Limb (tissue), 2 donors: ENCODE results near the gene RANBP1.
"Not testable (repeated sequence)": the region's sequence is repeated elsewhere in the genome, so short reads cannot be mapped to it uniquely, and the experiment has no call there.

Experiments
- DNase-seq, 2 donors: peaks; one replicate each; pipeline ENCODE4 v3.0.0-alpha.2; 2016; ENCODE audit errors: extremely low spot score in 2 of 2

Gene RANBP1

DNA sequence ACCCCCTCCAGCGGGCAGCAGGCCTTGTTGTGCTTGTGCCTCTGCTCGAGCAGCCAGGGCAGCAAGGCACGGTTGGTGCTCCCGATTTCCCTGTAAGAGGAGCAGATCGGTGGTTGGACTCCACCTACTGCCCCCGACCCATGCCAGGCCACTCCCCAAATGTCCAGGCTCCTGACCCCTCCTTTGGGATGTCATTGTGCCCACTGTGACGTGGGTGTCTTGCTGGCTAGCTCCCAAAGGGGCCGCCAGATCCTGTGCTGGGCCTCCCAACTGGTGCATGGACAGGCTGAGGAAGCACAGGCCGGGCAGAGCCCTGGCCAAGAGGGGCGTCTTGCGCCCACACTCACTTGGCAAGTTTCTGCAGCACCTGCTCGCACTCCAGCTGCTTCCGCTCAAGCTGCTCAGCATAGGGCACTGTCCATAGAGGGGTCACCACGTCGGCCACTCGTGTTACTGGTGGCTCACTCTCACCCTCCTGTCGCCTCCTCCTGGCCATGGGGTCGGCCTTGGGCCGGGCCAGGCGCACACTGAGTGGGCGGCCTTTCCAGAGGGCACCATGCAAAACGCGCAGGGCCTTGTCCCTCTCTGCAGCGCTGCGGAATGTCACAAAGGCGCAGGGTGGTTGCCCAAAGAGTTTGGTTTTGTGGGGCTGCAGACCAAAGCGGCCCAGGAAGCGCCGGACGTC, at the start of gene RANBP1:
Gene RANBP1 (plus strand): TSS at position 414 of the 685 bp plus-strand sequence. CDS start 81 bp downstream, at position 495.
- DNase-seq, result no peak

DNA sequence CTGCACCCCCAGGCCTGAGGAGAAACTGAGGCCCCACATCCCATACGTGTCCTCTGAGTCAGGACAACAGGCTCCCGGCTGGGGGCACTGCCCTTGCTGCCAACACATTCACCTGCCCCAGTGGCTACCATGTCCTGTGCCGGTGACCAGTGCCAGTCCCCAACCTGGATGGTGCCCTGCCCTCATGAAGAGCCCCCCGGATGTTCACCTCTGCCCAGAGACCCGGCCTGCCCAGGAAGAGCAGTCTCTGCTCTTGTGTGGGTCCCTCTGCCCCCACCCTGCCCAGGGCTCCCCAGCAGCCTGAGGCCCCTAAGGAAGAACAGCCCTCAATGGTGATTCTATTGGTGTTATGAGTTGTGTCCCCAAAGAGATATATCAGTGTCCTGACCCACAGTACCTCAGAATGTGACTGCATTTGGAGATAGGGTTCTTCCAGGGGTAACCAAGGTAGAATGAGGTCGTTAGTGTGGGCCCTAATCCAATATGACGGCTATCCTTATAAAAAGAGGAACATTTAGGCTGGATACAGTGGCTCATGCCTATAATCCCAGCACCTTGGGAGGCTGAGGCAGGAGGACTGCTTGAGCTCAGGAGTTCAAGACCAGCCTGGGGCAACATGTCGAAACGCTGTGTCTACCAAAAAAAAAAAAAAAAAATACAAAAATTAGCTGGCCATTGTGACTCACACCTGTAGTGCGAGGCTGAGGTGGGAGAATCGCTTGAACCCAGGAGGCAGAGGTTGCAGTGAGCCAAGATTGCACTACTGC, 49.1 kb upstream of the RANBP1 start:
- no peak for DNase-seq

DNA sequence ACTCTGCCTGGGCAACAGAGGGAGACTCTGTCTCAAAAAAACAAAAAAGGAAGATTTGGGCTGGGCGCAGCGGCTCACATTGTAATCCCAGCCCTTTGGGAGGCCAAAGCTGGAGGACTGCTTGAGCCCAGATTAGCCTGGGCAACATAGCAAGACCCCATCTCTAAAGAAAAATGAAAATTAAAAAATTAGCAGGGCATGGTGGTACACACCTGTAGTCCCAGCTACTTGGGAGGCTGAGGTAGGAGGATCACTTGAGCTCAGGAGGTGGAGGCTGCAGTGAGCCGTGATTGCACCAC, 48.6 kb upstream of the RANBP1 start:
- not testable (repeated sequence) for DNase-seq

DNA sequence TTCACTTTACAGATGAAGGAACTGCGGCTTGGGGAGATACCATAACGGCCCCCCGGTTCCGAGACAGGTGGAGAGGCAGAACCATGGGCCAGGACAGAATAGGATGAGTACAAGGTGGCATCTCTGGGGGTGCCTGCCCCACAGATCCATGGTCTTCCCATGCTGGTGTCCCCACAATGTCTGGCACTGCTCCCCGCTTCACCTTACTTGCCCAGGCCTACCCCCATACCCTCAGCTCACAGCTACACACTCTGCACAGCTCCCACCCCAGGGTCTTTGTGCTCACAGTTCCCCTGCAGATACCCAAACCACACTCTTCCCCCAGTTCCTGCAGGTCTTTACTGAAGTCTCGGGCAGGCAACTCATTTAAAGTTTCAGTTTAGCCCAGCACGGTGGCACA, 47.3 kb upstream of the RANBP1 start:
- DNase-seq, result no peak

DNA sequence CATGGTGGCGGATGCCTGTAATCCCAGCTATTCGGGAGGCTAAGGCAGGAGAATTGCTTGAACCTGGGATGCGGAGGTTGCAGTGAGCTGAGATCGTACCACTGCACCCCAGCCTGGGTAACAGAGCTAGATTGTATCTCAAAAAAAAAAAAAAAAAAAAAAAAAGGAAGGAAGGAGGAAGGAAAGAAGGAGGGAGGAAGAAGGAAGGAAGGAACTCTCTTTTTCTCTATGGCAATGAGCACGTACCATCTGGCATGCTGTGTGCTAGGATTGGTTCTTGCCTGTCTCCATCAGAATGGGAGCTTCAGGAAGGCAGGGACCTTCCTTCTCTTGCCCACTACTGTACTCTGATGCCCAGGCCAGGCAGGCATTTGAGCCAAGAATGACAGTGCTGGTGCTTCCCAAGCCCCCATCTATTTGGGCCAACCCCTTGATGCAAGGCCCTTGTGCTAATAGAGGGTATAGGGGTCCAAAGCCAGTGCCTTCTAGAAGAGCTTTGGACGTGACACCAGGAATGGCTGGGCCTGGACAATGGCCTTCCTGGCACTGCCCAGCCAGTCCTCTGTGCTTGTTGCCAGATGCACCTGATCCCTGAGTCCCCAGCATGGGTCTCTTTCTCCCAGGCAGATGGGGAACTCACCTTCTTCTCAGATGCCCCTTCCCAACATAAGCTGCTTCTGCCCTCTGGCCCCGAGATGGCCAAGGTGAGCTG, 46.4 kb upstream of the RANBP1 start:
- no peak for DNase-seq

DNA sequence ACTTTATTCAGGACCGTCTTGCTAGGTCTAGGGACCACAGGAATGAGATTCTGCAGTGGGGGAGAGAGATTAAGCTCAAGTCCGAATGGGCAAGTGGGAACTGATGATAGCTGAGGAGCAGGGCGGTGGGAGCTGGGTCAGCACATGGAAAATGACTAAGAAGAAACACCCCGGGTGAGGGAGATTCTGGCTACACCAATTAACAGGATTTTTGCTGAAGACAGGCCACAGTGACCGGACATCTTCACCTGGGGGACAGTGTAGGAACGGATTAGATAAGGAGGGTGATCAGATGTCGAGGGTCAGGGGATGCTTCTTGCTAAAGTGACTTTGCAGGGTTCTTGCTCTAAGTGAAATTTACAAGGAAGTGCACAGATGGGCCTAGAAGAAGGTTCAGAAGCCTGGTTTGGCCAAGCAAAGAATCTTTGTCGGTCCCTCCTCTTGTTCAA, 44.4 kb upstream of the RANBP1 start:
- no peak for DNase-seq

DNA sequence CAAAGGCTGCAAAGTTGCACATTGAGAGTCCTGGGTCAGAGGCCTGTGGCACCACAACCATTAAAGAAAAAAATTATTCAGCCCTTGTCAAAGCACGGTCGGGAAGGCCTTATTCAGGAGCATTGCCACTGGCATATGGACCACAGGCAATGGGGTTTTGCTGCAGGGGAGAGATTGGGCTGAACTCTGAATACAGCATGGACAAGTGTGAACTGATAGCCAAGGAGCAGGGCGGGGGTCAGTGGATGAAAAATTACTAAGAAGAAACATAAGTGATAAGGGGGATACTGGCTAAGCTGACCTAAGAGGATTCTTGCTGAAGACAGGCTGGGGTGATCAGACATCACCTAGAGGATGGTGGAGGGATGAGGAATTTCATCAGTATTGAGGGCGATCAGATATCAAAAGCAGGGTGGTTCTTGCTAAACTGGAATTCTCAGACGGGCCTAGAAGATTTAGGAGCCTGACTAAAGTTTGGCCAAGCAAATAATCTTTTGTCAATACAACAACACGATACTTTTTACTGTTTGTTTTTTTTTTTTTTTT, 39.2 kb upstream of the RANBP1 start:
- no peak for DNase-seq

DNA sequence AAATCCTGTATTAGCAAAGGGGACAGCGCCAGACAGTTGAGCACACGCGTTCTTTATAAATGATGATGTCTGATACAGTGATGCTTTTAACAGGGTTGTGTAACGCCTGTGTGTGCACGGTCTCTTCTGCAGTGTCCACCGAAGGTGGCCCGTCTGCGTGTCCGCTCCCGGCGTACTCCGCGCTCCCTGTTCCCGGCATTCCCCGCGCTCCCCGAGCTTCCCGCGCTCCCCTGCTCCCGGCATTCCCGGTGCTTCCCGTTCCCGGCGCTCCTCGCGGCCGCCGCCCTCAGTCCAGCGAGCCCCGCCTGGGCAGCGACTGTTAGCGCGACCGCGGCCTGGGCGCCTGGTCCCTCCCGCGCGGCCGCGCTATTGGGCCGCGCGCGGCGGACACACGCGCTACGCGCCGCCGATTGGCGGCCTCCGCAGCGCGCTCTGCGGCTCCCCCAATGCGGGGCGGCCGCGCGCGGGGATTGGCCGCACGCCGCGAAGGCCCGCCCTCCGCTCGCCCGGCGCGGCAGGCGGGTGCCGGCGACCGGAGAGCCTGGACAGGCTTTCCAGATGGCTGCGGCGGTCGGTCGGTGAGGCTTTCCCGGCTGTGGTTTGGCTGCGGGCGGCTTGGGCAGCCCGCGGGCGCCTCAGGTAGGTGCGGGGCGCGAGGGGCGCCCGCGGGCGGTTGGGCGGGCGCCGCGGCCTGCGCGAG, 36.0 kb upstream of the RANBP1 start, which contains the start of gene DGCR8:
Gene DGCR8 (plus strand): TSS at position 497 of the 700 bp plus-strand sequence. CDS start 5,723 bp downstream, outside the sequence.
- peak; percentile 95 to 96 for DNase-seq

DNA sequence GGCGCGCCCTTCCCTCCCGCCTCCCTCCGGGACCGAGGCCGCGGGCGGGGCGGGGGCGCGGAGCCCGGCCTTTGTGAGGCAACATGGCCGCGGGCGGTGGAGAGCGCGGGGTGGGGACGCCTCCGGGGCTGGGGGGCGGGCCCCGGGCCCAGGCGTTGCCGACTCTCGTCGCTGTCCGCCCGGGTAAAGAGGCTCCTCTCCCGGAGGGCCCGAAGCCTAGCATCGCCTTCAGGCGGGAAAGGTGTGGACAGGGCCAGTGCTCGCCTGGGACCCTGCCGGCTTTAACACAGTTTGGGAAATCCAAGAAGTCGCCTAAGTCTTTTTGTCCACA, 35.5 kb upstream of the RANBP1 start:
- peak; percentile 40 to 83 for DNase-seq

DNA sequence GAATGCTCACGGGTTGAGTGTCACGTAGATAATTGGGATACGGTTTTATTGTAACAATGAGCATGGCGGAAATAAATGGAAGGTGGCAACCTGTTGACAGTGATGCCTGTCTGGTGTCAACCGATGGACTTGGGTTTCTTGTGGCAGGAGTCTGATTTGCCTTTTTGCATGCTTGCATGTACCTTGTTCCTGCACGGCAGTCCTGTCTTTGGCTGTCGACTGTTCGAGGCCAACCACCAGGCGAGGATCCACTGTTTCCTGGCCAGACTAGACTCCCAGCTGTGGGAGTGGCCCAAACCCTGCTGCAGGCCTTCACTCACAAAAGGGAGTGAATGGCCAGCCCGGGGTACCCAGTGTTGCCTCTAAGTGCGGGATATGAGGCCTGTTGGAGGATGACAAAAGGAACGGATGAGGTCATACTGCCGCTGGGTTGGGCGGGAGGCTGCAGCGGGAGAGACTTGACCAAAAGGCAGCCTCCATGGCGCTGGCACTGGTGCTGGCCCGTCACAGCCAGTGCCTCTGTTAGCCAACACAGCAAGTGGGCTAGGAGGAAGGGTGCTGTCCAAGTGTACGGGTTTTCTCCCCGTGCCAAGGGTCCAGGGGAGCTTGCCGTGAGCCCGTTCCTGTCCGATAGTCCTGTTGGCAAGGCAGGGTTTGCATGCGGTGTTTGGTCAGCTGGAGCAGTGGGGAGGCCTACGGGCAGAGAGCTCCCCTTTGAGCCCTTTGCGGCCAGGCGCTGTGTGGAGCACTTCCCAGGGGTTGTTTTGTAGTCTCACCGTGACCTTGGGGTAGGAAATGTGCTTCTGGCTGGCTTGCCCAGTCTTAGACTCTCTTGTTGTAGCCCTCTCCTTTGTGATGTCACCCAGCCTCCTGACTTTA, 34.9 kb upstream of the RANBP1 start:
- DNase-seq, result peak; percentile 10 to 61

DNA sequence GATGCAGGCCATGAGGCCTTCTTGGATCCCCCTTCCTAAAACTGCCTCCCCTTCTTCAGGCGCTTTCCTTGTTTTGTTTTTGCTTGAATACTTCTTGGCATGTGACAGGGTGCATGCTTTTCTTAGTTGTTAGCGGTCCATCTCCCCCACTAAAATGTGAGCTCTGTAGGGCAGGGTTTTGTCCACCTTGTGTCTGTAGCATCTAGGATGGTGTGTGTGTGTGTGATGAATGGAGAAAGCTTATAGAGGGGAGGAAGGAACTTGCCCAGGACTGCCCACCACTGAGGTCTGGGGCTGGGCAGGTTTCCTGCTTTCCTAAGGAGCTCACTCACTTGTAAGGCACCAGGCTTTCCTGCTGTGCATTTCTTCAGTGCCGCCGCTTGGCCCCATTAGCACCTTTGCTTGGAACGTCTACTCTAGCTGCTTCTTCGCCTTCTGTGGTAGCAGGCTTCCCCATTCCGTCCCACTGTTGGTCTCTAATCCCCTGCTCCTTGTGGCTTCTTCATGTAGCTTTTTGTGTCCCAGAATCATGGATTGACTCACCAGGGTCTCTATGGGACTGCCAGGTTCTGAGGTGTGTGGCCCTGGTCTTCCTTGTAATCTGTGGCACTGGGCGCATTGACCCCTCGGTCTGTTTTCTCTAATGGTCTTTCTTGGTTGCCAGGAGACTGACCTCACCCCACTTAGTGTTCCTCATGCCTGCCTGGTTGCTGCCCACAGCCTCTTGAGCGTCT, 32.6 kb upstream of the RANBP1 start:
- no peak for DNase-seq

DNA sequence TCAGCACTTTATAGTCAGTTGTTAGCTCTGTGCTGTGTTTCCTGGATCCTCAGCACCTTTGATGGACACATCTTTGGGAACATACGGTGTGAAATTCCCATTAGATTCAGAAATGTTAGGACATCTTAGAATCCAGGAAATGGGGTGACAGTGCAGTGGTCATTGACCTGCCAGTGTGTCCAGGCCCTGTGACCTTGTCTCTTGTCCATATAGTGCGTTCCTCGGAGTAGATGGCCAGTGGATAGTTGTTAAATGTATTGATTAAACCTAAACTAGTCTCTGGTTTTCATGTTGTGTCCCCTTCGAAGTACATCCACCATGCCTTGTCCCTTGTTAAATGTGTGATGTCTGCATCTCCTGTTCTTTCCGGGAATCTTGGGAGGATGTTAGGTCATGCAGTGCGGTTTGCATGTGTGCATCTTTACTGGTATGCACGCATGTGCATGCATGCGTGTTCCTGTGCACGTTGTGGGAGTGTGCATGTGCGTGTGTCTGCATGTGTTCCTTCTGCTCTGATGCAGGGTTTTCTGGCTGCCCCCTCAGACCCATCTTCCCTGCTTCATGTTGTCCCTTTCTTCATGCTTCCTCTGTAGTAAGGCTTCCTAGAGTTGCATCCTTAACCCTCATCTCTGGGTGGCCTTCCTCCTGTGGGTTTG, 31.9 kb upstream of the RANBP1 start:
- no peak for DNase-seq

DNA sequence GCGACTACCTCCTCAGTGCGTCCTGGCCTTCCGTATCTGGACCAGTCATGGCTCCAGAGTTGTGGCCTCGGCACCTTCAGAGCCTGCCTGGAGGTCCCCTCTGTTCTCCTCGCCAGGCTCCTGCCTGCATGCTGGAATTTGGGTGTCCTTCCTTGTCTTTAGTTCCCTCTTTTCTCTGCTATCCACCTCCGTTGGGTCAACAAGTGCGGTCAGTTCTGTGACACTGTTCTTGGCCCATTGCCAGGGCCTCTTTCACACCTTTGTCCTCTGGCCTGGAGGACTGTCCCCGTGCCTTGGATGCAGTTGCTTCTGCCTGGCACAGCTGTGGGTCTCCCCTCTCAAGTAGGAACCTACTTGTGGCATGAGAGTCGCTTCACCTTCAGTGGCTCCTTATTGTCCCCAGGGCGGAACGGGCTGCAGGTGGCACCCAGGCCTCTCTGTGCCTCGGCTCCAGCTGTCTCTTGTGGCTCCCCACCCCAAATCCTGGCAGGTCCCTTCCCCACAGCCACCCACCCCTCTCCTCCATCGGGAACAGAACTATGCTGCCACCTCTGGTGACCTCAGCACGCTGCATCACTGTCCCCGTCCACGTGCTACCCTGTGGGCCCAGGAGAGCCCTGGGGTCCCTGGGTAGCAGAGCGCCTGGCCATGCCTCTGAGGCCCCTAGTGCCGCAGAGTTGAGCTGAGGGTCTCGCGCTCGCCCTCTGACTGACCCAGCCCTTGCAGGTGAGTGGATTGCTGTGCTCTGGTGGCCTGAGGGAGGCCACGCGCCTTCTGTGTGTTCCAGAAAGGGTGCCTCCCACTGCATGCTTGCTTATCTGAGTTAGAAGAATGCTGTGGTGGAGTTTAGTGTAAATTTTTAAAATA, 31.1 kb upstream of the RANBP1 start:
- no peak for DNase-seq

DNA sequence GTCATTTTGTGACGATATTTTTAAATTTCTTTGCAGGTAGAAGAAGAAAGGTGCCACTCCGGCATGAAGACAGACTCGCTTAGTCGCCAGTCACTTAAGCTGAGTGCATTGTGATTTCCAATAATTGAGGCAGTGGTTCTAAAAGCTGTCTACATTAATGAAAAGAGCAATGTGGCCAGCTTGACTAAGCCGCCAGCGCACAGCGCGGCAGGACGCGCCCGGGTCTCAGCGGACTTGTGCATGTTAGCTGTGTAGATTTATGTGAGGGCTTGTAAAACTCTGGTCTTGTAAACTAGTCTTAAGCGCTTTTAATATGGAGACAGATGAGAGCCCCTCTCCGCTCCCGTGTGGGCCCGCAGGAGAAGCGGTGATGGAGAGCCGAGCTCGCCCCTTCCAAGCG, 30.3 kb upstream of the RANBP1 start:
- no peak for DNase-seq

DNA sequence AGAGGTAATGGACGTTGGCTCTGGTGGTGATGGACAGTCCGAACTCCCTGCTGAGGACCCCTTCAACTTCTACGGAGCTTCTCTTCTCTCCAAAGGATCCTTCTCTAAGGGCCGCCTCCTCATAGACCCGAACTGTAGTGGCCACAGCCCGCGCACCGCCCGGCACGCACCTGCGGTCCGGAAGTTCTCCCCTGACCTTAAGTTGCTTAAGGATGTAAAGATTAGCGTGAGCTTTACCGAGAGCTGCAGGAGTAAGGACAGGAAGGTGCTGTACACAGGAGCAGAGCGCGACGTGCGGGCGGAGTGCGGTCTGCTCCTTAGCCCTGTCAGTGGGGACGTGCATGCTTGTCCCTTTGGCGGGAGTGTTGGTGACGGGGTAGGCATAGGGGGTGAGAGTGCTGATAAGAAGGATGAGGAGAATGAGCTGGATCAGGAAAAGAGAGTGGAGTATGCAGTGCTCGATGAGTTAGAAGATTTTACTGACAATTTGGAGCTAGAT, 29.8 kb upstream of the RANBP1 start:
- DNase-seq, result no peak

DNA sequence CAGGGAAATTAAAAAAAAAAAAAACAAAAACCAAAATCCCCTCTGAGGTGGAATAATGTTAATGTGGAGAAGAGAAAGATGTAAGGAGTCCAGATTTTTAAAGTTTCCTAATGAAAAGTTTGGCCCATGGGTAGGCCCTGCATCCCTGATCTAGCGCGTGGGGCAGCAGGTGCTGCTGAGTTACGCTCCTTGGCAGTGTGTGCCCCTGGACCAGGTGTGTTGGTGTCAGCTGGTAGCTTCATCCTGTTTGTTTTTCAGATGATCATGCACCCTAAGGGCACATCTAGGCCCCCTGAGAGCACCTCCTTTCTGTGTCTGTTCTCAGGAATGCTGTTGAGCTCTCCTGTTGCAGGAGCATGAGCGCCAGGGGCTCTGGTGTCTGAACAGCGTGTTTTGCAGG, 29.1 kb upstream of the RANBP1 start:
- DNase-seq, result no peak

DNA sequence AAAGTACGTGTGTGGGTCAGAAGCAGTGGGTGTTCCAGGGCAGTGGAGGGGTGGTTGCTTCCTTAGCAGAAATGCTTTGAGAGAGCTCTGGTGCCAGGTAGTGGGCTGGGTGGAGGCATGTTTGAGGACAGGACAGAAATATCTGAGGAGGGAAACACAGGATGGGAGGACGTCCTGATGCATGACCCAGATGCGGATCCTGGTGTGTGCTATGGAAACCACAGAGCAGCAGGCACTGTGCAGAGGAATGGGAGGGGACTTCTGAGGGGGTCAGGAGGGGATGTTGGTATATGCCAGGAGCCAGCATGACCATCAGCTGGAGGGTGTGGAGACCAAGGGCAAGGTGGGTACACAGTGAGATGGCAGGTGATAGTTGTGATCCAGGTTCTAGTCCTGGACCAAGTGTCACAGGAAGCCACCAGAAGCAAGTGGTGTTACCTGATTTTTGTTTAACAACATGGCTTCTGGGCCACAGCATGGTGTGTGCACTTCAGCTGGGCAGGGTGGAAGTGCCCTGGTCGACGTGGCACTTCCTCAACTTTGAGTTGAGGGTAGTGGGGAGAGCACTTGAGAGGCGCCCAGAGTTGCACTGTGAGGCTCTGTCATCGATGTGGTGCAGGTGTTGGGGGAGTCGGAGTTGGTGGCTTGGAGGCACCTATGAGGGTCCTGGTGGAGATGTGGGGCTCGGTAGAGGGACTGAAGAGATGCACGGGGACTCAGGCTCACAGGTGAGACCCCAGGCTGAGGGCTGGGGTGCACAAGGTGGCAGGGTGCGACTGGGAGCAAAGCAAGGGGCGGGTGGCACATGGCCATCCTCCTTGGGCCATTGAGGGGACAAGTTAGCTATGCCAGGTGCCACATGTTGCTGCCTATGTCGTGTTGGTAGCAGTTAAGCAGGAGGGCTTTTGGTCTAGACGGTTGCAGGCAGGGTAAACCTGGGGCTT, 28.3 kb upstream of the RANBP1 start:
- DNase-seq, result no peak
